ENCODE measurements around the gene PDE2A.

The PDE2A gene

DNA sequence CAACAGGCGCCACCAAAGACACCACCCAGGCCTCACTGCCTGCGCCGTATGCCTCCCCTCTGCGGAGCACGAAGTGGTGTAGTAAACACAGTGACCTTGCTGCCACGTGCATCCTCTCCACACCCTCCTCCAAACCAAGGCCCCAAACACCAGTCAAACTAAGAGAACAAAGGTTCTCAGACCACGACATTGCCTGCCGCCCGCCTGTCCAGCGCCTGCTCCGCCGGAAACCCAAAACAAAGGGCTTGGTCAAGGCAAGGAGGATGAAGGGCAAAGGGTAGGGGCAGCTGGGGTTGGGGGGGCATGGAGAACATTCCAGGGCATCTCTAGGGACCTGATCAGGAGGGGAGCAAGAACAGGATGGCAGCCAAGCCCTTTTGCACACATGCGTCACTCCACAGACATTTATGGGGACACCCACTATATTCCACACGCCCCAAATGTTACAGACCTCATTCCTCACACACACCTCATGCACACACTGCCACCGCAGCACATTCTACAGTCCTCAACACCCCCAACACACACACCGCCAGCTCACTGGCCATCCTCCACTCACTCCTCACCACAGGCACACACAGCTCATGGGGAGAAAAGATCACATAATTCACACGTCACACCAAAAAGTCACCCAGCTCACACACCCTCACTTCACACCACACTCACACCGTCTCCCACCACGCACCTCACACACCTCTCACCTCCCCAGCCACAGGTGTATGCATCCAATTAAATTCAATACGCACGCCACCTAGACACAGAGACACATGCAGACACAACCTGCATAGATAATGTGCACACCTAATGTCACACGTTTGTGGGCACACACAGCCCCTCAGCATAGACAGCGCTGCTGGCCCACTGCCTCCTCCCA lies 34.5 kb downstream of the PDE2A start:
- in situ Hi-C loops (cut with HindIII; ENCODE audit: low sequenced_read_pairs): no loop called here

DNA sequence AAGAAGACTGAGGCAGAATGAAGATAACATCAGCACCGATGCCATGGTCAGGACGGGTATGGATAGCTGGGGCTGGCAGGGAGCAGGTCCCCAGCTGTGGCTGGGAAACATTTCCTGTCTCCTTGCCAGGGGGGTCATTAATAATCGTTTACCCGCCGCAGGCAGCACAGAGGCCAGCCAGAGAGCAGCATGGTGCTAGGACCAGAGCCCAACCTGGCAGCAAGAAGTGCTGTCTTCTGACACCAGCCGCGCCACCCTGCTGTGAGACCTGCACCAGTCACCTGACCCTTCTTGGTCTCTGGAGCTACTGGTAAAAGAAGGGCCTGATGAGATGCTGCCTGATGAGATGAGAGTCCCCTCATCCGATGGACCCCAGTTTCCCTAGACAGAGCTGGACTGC lies 36.3 kb downstream of the PDE2A start:
- in situ Hi-C loops (cut with HindIII; ENCODE audit: low sequenced_read_pairs): no loop called here

DNA sequence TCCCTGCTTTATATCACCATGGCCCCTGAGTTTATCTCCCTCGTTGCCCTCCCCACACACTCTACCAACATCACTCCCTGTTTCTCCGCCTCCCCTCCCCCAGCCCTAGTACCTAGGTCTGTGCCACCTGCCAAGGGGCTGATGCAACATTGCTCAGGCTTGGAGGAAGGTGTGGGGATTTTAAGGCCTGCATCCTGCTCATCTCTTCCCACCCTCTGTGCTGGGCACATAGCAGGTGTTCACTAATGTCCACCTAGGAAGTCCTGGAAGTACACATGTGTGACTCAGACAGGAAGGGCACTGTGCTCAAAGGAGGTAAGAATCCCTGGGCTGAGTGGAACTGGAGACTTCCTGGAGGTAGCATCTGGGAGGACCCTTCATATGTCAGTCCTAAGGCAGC lies 37.0 kb downstream of the PDE2A start:
- in situ Hi-C loops (cut with HindIII; ENCODE audit: low sequenced_read_pairs): no loop called here

DNA sequence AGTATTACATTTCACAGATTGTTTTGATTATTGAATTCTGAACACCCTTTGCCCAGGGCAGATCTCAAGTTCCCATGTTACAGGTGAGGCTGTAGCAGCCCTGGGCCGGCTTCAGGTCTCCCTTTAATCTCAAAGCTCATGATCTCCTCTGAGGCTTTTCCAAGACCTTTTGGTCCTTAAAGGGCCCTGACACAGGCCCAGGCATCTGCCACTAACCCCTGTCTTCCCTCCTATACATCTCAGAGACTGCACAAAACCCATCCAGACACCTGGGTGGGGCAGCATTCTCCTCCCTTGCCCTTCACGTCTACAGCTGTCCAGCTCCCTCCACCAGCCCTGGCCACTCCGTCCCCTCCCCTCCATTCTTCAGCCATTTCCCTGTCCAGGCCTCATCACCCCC lies 37.8 kb downstream of the PDE2A start:
- in situ Hi-C loops (cut with HindIII; ENCODE audit: low sequenced_read_pairs): no loop called here

DNA sequence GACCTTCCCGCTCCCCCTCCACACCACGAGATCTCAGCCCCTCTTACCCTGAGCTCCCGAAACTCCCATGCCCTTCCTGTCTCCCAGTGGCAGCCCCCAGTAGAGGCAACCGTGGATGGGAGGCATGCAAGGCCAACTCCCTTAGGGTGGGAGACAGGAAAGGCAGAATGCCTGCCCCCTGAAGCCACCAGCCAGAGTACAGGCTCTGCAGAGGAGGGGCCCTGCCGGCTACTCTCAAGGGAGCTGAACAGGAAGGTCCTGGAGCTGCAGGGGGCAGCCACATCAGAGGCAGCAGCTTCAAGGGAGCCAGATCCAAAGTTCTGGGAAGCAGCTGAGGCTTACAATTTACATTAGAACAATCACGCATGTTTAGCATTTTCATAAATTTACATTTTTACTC lies 38.3 kb downstream of the PDE2A start:
- in situ Hi-C loops (cut with HindIII; ENCODE audit: low sequenced_read_pairs): no loop called here

DNA sequence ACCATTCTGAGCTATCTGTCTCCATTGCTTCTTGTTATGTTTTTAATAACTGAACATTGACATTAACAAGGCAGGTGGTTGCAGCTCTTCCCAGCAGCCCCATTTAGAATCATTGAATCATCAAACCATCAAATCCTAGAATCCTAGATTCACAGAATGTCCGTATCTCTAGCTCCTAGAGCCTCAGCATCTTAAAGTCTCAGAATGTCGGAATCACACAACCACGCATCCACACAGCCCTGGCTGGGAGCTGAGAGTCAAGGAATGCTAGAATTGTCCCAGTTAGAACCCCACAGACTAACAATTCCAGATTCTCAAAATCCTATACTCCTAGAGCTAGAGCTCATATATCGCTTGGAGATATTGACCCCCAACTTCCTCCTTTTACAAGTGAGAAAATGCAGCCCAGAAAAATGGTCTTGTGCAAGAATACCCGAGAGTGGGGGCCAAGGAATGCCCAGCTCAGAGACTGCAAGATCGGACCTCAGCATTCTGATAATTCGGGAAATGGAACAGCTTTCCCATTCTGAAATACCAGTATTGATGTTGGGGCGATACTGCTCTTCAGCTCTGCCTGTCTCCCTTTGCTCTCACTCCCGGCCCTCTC lies 38.8 kb downstream of the PDE2A start:
- in situ Hi-C loops (cut with HindIII; ENCODE audit: low sequenced_read_pairs): no loop called here

DNA sequence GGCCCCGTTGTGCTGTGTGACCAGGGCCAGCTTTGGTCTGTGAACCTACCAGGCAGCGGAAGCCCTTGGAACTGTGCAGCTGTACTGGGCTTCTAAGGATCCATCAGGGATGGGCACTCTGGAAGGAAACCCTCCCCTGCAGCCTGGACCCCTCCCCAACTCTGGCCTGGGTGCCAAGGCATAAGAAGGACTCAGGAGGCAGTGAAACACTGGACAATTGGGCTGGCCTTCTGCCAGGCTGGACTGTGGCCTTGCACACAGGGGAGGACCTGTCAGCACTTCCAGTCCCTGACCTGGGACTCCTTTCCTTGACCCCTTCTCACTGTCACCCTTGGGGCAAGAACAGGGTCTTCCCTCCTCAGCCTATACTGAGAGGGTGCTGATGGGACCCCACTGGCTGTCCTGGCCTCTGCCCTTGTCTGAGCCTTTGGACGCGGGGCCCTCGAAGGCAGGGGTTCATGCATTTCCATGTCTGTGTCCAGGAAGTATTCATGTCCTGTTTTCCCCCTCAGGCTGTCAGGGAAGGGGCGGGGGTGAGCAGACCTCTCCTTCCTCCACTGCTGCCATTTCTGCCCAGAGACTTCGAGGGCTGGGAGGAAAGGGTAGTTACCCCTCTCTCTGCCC lies 39.6 kb downstream of the PDE2A start:
- in situ Hi-C loops (cut with HindIII; ENCODE audit: low sequenced_read_pairs): no loop called here

DNA sequence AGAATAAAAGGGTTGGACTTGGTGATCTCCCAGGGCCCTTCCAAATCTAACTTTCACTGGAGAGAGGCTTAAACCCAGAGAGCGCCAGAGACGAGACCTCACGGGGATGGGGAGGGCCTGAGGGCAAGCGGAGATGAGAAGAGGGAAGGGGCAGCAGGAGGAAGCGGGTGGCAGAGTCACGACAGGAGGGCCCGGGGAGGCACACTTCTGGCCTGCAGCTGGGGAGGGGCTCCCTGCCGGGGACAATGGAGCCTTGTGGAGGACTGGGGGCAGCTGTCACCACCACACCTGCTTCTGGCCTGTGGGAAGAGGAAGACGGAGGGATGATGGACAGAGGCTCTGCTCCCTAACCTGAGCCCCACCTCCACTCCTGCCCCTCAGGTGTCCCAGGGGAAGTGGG lies 40.2 kb downstream of the PDE2A start:
- in situ Hi-C loops (cut with HindIII; ENCODE audit: low sequenced_read_pairs): no loop called here

DNA sequence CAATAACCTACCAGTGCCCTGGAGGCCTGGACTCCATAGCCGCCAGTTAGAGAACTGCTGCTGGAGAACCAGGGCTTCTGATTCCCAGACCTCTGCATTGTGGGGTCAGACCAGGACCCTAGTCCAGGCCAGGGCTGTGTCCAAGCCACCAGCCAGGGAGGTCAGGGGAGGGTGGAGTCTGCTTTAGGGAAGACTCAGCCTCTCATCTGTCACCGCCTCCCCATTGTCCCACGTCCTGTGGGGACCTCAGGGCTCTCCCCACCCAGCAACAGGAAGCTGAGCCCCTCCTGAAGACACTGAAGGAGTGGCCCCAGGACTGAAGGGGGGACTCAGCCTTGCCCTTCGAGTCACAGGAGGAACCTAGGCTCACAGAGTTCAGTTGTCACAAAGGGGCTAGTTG lies 41.2 kb downstream of the PDE2A start:
- in situ Hi-C loops (cut with HindIII; ENCODE audit: low sequenced_read_pairs): no loop called here

DNA sequence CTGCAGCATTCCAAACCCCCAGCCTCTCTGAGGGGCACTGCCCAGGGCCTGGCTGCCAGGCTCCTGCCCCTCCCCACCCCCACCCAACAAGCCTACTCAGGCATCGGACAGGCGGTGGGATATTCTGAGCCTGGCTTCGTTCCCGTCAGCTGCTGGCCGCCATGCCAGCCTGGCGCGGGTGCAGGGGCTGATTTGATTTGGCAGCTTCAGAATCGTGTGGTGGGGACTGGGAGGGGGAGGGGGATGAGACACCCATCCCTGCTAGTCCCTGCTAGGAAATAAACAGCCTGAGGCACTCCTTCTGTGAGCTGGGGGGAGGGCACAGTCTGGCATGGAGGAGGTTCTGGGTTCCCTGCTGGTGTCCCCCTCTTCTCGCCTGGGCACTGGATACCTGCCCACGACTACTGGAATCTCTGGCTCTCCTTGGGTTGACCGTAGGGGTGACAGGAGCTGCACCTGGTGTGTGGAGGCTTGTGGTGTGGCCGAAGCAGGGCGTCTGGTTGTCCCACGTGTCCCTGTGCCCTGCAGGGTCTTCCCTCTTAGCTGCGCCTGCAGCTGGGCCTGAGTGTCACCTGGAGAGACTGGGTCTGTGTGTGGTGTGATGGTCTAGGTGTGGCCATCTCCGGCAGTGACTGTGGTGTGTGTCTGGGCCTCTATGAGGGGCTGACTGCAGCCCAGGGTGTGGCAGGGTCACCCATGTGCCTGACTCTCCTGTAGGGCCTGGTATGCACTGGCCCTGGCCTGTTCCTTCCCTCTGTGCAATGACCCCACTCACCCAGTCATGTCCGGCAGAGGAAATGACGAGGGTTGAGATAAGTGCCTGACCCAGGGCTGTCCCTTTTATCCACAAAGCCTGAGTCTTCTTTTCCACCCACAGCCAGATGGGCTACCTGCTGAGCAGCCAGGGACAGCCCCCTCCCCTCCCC lies 42.2 kb downstream of the PDE2A start:
- in situ Hi-C loops (cut with HindIII; ENCODE audit: low sequenced_read_pairs): no loop called here

DNA sequence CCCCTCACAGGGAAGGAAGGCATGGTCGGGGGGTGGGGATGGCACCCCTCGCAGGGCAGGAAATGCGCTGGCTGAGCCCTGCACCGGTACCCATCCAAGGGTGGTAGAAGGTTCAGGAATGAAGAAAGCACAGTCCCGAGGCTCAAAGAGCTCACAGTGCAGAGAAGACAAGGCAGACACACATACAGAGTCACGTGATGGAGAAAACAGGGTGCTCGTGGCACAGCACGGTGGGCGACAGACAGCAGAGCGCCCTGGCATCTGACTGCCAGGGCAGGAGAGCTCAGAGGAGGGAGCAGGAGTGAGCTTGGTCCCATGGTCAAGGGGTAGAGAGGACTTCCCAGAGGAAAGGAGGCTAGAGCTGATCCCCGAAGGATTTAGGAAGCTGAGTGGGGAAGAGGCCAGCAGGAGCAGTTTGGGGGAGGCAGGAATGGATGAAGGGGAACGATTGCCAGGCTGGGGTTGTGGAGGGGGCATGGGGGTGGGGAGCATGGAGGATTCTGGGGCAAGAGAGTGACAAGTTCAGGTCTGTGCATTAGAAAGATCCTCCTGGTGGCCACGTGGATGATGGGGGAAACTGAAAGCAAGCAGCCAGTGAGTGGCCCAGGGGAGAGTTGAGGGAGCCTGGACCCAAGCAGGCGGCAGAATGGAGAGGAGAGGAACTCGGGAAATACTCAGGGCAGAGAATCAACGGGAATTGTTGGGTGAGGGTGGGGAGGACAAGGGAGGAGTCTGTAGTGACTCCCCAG lies 43.9 kb downstream of the PDE2A start:
- in situ Hi-C loops (cut with HindIII; ENCODE audit: low sequenced_read_pairs): no loop called here

DNA sequence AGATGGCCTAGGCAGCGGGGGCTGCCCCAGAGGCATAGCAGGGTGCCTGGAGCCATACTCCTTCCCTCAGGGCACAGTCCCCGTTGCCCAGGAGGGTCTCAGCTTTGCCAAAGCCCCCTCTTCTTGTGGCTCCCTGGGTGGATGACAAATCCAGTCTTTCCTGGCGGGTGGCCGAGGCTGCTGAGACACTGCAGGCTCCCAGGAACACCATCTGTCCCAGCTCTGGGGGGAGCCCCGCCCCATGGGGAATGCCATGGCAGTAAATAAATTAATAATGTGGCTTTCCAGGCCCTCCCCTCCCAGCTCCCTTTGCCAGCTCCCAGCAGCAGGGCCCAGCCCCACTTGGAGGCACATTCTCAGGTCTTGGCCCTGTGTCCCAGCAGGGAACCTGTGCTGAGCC lies 45.0 kb downstream of the PDE2A start:
- in situ Hi-C loops (cut with HindIII; ENCODE audit: low sequenced_read_pairs): no loop called here

DNA sequence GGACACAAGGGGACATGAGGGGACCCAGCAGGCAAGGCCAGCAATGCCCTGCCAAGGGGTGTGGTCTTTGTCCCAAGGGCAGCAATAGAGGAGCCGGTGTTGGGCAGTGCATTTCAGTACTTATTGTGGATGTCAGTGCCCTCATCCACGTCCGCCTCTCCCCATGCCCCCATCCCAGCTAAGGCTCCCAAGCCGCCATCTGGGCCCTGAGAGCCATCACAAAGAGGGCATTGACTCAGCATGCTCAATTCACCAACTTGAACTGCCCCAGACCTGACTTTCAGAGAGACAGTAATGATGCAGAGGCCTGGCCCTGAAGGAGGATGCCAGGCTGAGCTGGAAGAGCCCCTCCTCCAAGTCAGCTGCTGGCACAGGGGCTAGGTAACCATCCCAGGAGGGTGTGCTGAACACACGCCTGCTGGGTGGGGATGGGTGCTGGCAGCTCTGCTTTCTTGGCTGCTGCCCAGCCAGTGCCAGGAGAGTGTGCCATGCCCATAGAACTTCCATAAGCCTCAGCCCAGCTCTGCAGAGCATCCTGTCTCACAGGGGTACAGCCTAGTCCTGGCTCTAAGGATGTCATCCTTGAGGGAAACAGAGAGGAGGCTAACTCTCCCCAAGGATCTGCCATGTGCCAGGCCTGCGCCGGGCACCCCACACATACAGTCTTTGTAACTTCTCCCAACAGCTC lies 46.5 kb downstream of the PDE2A start:
- in situ Hi-C loops (cut with HindIII; ENCODE audit: low sequenced_read_pairs): no loop called here

DNA sequence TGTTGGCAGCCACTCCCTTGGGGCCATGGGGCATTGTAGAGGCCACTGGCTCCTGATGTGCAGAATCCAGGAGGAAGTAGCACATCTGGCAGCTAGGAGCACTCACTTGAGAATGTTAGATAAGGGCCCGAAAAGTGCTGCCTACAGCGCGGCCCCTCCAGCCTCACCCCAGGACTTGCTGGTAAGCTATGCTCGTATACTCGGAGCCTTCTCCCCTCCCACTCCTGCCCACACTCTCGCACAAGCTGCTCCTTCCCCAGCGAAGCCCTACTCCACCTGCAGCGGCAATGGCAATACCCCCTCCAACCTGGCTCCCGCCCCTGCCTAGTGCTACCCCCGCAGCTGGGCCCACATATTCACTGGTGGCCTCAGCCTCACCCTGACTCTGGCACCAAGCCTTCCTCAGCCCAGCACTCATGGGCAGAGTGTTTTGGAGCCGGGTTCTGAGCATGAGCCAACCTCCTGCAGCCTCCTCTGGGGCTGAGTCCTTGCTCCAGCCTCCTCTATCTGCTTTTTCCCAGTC lies 47.7 kb downstream of the PDE2A start:
- in situ Hi-C loops (cut with HindIII; ENCODE audit: low sequenced_read_pairs): no loop called here

DNA sequence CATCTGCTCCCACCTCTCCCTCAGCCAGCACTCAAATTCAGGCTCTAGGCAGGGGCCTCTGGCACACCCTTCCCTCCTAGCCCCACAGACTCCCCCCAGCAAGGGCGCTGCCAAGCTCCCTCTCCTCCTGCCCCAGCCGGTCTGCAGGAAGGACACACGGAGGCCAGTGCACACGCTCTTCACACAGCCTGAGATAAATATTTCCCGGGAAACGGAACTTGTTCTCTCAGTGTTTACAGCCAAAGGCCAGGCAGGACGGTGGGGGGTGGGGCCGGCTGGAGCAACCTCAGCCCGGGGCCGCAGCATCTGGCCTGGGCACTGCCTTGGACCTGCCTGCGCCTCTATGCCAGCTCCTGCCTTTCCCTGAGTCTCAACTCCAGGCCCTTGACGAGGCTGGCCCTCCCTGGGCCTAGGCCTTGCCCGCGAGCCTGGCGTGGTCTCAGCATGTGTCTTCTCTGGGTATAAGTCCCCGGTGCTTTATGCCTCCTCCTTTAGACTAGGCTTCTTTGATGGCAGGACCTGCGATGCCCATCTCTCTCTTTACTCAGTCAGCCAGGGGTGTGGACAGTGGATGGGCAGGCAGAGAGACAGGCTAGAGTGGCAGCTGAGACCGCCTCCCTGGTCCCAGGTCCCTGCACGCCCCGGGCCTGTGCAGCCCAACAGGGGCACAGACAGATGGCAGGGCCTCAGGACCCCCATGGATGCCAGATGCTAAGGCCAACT lies 48.4 kb downstream of the PDE2A start:
- in situ Hi-C loops (cut with HindIII; ENCODE audit: low sequenced_read_pairs): no loop called here

DNA sequence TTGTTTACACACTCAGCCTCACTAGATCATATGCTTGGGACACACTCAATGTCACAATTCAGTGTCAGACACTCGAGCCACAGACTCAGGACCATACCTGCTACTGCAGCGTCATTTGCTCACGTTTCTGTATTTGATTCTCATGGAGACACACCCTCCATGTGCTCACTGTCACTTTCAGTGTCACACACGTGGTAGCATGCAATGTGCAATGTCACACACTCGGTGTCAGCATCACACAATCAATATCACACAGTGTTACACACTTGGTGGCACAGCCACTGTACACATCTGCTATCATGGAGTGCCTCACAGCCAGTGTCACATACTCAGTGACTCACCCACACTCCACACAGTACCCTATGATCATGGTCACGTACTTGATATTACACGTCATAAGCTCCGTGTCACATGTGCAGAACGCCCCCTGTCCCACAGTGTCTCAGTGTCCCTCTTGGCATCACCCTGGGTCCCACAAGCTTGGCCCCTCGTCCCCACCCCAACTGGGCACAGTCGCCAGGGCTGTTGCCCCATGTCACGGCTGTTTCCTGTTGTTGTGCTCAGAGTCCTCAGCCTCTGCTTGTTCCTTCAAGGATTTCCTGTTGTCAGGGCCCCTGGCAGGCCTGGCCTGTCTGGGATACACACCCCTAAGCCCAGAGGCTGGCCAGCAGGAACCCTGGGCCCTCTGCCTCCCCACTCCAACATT lies 49.6 kb downstream of the PDE2A start:
- in situ Hi-C loops (cut with HindIII; ENCODE audit: low sequenced_read_pairs): loop anchor here (5.0 kb wide), 2 partner anchors 67 to 68 kb away; no protein-coding TSS in a partner anchor

DNA sequence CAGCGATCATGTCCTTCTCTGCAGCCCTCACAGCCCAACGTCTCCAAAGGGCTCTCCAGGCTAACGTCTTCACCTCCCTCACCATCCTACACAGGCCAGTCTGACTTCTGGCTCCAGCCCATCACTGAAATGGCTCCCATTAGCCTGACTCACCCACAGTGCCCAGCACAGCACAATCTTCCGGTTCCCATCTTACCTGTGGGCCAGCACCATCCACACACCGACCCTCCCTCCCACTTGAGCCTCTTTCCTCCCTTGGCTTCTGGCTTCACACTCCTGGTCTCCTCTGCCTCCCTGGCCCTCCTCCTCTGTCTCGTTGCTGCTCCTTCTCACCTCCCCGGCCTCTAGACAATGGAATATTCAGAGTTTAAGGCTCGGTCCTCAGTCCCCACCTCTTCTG lies 51.2 kb downstream of the PDE2A start:
- in situ Hi-C loops (cut with HindIII; ENCODE audit: low sequenced_read_pairs): loop anchor here (5.0 kb wide), 2 partner anchors 66 to 69 kb away; no protein-coding TSS in a partner anchor

DNA sequence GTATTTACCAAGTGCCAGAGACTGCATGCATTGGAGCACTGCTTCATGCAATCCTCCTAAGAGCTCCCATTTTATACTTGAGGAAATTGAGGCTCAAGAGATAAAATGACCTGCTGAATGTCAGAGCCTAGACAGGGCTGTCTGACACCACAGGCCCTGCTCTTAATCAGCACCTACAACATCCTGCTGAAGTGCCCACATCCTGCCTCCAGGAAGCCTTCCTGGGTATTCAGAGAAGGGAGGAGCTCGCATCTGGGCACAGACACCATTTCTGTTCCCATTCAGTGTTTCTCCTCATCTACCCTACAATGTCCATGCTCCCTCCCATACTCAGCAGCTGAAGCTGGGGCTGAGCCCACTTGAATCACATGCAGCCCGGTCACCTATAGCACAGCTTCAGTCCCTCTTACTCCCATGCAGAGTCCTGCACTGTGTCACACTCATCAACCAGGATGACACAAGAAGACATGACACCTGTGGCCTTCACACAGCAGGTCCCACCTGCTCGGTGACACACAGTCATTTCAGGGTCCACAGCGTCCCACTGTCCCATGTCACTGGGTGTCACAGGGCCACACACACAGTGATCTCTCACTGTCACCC lies 53.1 kb downstream of the PDE2A start:
- in situ Hi-C loops (cut with HindIII; ENCODE audit: low sequenced_read_pairs): loop anchor here (5.0 kb wide), 2 partner anchors 64 to 71 kb away; no protein-coding TSS in a partner anchor
